ENCODE data around the gene ACADL.

The ACADL gene

GRCh38 chr2:210250622-210251021, 25.4 kb upstream of the ACADL start:
- TF ChIP-seq CTCF (IDR thresholded peaks at IDR 0.05; ENCODE audit: insufficient read depth, low read length, poor library complexity, severe bottlenecking) = no peak
- Histone ChIP-seq H3K4me3 (replicated peaks; ENCODE audit: low read depth, low read length) (no peak overlapping the region), H3K27me3 (replicated peaks; ENCODE audit: control insufficient read depth, insufficient read depth, low read length) (no peaks in the 10 kb centered on the region)

GRCh38 chr2:210233487-210233886, 8.2 kb upstream of the ACADL start:
- no peak for DNase-seq (ENCODE audit: extremely low read depth, insufficient read length)
- H3K27me3 ChIP-seq (replicated peaks; ENCODE audit: control insufficient read depth, insufficient read depth, low read length) = no peaks in the 10 kb centered on the region
- H3K36me3 ChIP-seq (ENCODE audit: control insufficient read depth, insufficient read depth, low read length) = no peaks in the 10 kb centered on the region
- TF ChIP-seq CTCF (IDR thresholded peaks at IDR 0.05; ENCODE audit: insufficient read depth, low read length, poor library complexity, severe bottlenecking) = no peak
- H3K4me3 ChIP-seq (replicated peaks; ENCODE audit: low read depth, low read length) = no peak overlapping the region

More at GRCh38 chr2:210250622-210251021, 25.4 kb upstream of the ACADL start:
- H3K36me3 ChIP-seq (ENCODE audit: control insufficient read depth, insufficient read depth, low read length) = no peaks in the 10 kb centered on the region
- DNase-seq (ENCODE audit: extremely low read depth, insufficient read length) = no peak

GRCh38 chr2:210230984-210231383, 5.7 kb upstream of the ACADL start:
- no peaks in the 10 kb centered on the region for H3K27me3 ChIP-seq (replicated peaks; ENCODE audit: control insufficient read depth, insufficient read depth, low read length)
- DNase-seq (ENCODE audit: extremely low read depth, insufficient read length) = no peak
- no peak overlapping the region for H3K4me3 ChIP-seq (replicated peaks; ENCODE audit: low read depth, low read length)
- no peak for TF ChIP-seq CTCF (IDR thresholded peaks at IDR 0.05; ENCODE audit: insufficient read depth, low read length, poor library complexity, severe bottlenecking)
- no peaks in the 10 kb centered on the region for H3K36me3 ChIP-seq (ENCODE audit: control insufficient read depth, insufficient read depth, low read length)

- Histone ChIP-seq H3K27me3 (replicated peaks; ENCODE audit: control insufficient read depth, insufficient read depth, low read length) (no peaks in the 10 kb centered on the region), H3K36me3 (ENCODE audit: control insufficient read depth, insufficient read depth, low read length) (no peaks in the 10 kb centered on the region), H3K4me3 (replicated peaks; ENCODE audit: low read depth, low read length) (no peak overlapping the region)
- DNase-seq (ENCODE audit: extremely low read depth, insufficient read length) = no peak
- TF ChIP-seq CTCF (IDR thresholded peaks at IDR 0.05; ENCODE audit: insufficient read depth, low read length, poor library complexity, severe bottlenecking) = no peak
Observed at GRCh38 chr2:210230518-210230917, 5.3 kb upstream of the ACADL start.

GRCh38 chr2:210228586-210228985, 3.3 kb upstream of the ACADL start:
- DNase-seq (ENCODE audit: extremely low read depth, insufficient read length) = no peak
- no peak overlapping the region for H3K4me3 ChIP-seq (replicated peaks; ENCODE audit: low read depth, low read length)
- H3K27me3 ChIP-seq (replicated peaks; ENCODE audit: control insufficient read depth, insufficient read depth, low read length) = no peaks in the 10 kb centered on the region
- no peaks in the 10 kb centered on the region for H3K36me3 ChIP-seq (ENCODE audit: control insufficient read depth, insufficient read depth, low read length)
- no peak for TF ChIP-seq CTCF (IDR thresholded peaks at IDR 0.05; ENCODE audit: insufficient read depth, low read length, poor library complexity, severe bottlenecking)
